AG10803 (cell line): ENCODE results near the gene NPHP4.

Experiments
- DNase-seq: peaks from one replicate; pipeline ENCODE4 v3.0.0; 2010; ENCODE audit warnings: low read depth
- H3K4me3 ChIP-seq: 2 replicates; pipeline ENCODE4 v1.5.1; 2011; ENCODE audit warnings: mild to moderate bottlenecking, low read length, control low read depth
- TF ChIP-seq, protein P1 (sequence below): conservative IDR thresholded peaks from 2 replicates; pipeline ENCODE4 v1.5.1; 2011; ENCODE audit warnings: mild to moderate bottlenecking, low read length, control low read depth, inconsistent platforms

Gene NPHP4

GRCh38 chr1:5975133-5975880, 16.9 kb downstream of the NPHP4 start:
- DNase-seq, result peak; percentile 64
- TF ChIP-seq, protein P1, sequence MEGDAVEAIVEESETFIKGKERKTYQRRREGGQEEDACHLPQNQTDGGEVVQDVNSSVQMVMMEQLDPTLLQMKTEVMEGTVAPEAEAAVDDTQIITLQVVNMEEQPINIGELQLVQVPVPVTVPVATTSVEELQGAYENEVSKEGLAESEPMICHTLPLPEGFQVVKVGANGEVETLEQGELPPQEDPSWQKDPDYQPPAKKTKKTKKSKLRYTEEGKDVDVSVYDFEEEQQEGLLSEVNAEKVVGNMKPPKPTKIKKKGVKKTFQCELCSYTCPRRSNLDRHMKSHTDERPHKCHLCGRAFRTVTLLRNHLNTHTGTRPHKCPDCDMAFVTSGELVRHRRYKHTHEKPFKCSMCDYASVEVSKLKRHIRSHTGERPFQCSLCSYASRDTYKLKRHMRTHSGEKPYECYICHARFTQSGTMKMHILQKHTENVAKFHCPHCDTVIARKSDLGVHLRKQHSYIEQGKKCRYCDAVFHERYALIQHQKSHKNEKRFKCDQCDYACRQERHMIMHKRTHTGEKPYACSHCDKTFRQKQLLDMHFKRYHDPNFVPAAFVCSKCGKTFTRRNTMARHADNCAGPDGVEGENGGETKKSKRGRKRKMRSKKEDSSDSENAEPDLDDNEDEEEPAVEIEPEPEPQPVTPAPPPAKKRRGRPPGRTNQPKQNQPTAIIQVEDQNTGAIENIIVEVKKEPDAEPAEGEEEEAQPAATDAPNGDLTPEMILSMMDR, result peak; percentile 94
- no peak overlapping the region for H3K4me3 ChIP-seq

GRCh38 chr1:5974631-5975030, 17.6 kb downstream of the NPHP4 start:
- TF ChIP-seq, protein P1, result no peak
- DNase-seq, result no peak
- H3K4me3 ChIP-seq, result no peak overlapping the region

DNA sequence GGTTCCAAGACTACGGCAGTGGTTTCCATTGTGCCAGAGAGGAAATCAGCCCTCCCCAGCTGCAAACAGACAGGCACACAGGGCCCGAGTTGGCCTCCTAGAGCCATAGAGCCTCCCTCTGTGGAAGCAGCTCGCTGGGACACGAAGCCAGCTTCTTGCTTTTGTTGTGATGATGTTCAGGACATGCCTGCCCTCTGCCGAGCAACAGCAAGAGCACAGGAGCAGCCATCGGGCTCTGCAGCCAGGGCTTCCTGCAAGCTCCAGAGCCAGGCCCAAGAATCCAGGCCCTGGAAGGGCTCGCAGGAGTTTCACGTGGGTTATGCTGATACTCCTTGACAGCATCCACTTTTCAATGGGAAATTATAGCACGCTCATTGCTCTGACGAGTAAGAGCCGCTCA, 18.5 kb downstream of the NPHP4 start:
- TF ChIP-seq, protein P1, result peak; percentile 51
- no peak overlapping the region for H3K4me3 ChIP-seq
- DNase-seq, result peak; percentile 62

- no peak overlapping the region for H3K4me3 ChIP-seq
- TF ChIP-seq, protein P1, result no peak
- DNase-seq, result no peak
These were observed 20.1 kb downstream of the NPHP4 start for GRCh38 chr1:5972198-5972520.

- TF ChIP-seq, protein P1, result no peak
- DNase-seq, result no peak
- H3K4me3 ChIP-seq, result no peak overlapping the region
These were observed 20.6 kb downstream of the NPHP4 start for GRCh38 chr1:5971471-5972197.

DNA sequence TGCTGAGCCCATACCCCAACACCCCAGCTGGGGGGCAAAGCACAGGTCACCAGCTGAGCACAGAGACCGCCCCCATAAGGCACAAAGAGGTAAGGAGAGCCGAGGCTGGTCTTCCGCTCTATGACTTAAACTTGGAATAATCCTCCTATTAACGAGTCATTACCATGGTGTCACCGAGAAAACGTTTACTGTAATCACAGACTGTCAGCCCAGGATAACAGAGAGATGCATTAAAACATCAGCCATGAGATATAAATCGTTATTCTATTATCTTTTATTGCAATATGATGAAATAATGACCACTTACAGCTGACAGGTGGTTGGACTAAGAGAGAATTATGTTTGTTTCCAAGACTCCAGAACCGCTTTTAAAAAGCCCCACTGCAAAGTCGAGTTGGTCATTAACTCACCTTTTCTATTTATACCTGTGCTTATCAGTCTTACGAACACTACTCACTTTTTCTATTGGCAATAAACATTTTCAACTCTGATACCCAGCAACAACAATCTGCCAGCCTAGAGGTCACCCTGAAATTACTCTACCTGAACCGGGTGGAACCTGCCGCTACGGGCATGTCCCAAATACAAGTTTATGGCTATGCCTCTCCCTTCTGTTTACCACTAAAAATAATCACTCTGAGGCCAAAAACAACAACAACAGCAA, 21.5 kb downstream of the NPHP4 start:
- no peak overlapping the region for H3K4me3 ChIP-seq
- DNase-seq, result no peak
- TF ChIP-seq, protein P1, result no peak
